ENCODE data around the gene CYP2C18.
"Not testable (repeated sequence)": the region's sequence is repeated elsewhere in the genome, so short reads cannot be mapped to it uniquely, and the experiment has no call there.

The CYP2C18 gene

DNA sequence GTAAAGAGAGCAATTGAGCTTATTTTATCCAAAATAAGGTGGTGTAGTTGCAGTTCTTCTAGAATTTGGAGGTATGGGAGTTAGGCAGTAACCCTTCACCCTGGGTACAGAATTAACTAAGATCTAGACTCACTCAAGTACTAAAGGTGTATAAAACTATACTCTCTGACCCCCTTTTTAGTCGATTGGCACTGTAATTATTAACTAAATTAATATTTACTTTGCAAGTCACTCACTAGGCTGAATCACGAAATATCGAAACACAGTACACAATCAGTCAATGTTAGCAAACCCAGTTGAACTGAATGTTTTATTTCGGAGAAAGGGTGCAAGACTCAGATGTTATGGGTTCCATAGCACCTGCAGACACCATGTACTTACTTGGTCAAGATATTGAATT, 64.3 kb downstream of the CYP2C18 start:
- DNase-seq: no peak

DNA sequence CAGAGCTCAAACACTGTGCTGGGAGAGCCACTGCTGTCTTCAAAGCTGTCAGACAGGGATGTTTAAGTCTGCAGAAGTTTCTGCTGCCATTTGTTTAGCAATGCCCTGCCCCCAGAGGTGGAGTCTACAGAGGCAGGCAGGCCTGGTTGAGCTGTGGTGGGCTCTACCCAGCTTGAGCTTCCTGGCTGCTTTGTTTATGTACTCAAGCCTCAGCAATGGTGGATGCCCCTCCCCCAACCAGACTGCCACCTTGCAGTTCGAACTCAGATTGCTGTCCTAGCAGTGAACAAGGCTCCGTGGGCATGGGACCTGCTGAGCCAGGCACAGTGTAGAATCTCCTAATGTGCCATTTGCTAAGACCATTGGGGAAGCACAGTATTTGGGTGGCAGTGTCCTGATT, 74.4 kb downstream of the CYP2C18 start:
- DNase-seq: no peak

DNA sequence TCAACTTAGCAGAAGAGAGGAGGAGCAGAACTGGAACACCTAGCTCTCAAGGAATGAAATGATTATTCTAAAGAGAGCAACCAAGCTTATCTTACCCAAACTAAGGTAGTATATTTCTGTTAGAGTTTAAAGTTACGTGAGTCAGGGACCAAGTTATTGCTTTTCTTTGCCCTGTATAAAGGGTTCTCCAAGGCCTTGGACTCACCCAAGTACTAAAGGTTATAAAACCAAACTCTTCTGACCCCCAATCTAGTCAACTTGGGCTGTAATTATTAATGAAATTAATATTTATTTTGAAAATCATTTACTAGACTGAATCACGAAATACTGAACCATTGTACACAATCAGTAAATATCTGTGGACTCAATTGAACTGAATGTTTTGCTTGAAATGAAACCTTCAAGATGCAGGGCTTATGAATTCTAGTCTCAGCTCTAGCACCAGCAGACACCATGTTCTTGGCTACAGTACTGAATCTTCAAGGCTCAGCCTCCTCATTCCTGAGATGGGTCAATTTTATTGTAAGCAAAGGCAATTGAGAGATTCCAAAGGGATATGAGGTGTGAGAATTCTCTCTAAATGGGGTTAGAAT, 77.2 kb downstream of the CYP2C18 start:
- DNase-seq: no peak

DNA sequence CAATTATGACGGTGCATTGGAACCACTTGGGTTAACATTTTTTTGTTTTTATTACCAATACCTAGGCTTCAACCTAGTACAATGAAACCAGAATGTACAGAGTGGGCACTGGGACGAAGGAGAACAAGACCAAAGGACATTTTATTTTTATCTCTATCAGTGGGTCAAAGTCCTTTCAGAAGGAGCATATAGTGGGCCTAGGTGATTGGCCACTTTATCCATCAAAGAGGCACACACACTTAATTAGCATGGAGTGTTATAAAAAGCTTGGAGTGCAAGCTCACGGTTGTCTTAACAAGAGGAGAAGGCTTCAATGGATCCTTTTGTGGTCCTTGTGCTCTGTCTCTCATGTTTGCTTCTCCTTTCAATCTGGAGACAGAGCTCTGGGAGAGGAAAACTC, 78.9 kb downstream of the CYP2C18 start, which contains the start of gene CYP2C19:
TSS of gene CYP2C19 (plus strand) at position 289 of the 400 bp plus-strand sequence. CDS start at position 314, 25 bp downstream.
- DNase-seq: no peak

DNA sequence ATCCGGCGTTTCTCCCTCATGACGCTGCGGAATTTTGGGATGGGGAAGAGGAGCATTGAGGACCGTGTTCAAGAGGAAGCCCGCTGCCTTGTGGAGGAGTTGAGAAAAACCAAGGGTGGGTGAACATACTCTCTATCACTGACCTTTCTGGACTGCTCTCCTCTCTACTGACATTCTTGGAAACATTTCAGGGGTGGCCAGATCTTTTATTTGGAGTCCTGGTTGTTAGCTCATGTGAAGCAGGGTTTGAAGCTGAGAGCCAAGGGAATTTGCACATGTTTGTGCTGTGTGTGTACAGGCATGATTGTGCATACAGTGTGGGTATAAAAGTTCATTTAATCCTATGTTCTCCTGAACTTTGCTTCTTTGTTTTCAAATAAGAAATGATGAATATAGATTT, 91.9 kb downstream of the CYP2C18 start:
- not testable (repeated sequence) for DNase-seq

DNA sequence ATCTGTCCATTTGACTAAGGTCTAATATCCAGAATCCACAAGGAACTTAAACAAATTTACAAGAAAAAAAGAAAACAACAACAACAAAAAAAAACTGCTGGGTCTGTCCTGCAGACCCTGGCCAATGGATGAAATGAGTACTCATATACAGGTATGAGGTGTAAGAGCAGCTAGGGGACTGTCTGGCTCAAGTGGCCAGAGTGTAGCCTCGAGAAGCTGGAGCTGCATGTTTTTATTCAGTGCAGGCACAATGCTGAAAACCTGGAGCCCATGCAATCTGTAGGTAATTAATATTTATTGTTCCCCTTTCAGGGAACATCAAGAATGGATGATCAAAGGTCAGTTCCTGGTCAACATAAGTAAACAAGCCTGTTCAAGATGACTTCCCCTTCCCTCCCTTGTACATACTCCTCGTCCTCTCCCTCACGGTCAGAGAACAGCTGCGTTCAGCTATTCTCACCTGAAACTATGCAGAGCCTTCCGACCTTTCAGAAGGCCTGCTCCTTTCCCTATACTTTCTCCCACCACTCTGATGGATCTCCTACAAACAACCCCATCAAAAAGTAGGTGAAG, 94.4 kb downstream of the CYP2C18 start:
- DNase-seq: no peak

DNA sequence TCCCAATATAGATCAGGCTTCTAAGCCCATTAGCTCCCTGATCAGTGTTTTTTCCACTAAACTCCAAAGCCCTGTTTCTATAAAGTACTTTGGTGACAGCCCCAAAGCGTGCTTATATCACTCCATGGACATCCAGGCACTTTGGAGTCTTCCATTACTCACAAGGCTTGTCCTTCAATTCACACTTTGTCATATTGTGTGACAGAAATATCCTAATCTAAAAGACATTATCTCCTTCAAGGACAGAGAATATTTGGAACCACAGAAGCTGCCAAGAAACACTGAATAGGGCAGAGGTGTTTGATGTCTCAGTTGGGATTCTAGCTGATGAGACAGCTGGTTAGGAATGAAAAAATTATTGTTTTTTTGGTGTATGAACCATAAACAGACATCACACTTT, 97.3 kb downstream of the CYP2C18 start:
- no peak for DNase-seq

DNA sequence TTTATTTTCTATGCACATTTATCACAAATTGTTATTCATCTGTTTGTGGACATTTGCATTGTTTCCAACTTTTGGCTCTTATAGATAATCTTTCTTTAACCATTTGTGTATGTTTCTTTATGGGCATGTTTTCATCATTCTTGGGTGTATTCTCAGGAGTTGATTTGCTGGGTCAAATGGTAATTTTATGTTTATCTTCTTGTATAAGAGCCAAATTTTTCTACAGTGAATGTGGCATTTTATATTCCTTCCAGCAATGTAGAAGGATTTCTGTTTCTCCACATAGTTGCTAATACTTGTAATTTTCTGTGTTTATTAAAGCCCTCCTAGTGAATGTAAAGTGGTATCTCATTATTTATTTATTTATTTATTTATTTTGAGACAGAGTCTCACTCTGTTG, 100.7 kb downstream of the CYP2C18 start:
- no peak for DNase-seq

DNA sequence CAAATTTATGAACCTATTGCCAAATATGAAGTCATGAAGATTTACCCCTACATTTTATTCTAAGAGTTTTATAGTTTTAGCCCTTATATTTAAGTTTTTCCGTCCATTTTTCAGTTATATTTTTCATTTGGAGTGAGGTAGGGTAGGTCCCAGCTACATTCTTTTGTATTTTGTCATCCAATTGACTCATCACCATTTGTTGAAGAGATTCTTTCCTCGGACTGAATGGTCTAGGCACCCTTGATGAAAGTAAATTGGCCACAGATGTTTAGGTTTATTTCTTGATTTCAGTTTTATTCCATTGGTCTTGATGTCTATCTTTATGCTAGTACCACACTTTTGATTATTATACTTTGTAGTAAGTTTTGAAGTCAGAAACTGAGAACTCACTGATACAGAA, 101.7 kb downstream of the CYP2C18 start:
- no peak for DNase-seq
